ENCODE measurements around the gene EPHB2.

DNA sequence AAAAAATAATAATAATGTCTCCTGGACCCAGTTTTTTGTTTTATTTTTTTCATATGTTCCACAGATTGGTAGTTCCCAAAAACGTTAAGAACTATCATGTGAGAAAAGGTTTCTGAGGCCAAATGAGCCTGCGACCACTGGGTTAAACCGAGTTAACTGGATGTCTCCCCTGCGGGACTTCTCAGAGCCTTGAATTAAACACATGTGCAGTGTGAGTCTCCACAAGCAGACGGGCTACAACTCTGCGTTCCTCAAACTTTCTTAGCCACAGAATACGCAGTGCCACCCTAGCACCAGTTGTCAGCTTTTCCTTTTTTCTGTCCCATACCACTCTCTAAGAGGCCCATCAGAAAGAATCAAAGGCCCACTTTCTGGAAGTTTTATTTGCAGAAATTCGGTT lies 164.1 kb downstream of the EPHB2 start:
- TF ChIP-seq, protein P1, sequence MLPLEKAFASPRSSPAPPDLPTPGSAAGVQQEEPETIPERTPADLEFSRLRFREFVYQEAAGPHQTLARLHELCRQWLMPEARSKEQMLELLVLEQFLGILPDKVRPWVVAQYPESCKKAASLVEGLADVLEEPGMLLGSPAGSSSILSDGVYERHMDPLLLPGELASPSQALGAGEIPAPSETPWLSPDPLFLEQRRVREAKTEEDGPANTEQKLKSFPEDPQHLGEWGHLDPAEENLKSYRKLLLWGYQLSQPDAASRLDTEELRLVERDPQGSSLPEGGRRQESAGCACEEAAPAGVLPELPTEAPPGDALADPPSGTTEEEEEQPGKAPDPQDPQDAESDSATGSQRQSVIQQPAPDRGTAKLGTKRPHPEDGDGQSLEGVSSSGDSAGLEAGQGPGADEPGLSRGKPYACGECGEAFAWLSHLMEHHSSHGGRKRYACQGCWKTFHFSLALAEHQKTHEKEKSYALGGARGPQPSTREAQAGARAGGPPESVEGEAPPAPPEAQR (tag by site-specific recombination; IDR thresholded peaks at IDR 0.05), result no peak
- TF ChIP-seq, protein P2, sequence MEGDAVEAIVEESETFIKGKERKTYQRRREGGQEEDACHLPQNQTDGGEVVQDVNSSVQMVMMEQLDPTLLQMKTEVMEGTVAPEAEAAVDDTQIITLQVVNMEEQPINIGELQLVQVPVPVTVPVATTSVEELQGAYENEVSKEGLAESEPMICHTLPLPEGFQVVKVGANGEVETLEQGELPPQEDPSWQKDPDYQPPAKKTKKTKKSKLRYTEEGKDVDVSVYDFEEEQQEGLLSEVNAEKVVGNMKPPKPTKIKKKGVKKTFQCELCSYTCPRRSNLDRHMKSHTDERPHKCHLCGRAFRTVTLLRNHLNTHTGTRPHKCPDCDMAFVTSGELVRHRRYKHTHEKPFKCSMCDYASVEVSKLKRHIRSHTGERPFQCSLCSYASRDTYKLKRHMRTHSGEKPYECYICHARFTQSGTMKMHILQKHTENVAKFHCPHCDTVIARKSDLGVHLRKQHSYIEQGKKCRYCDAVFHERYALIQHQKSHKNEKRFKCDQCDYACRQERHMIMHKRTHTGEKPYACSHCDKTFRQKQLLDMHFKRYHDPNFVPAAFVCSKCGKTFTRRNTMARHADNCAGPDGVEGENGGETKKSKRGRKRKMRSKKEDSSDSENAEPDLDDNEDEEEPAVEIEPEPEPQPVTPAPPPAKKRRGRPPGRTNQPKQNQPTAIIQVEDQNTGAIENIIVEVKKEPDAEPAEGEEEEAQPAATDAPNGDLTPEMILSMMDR (tag by site-specific recombination; IDR thresholded peaks at IDR 0.05), result no peak
- TF ChIP-seq, protein P3, sequence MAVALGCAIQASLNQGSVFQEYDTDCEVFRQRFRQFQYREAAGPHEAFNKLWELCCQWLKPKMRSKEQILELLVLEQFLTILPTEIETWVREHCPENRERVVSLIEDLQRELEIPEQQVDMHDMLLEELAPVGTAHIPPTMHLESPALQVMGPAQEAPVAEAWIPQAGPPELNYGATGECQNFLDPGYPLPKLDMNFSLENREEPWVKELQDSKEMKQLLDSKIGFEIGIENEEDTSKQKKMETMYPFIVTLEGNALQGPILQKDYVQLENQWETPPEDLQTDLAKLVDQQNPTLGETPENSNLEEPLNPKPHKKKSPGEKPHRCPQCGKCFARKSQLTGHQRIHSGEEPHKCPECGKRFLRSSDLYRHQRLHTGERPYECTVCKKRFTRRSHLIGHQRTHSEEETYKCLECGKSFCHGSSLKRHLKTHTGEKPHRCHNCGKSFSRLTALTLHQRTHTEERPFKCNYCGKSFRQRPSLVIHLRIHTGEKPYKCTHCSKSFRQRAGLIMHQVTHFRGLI (tag by site-specific recombination; IDR thresholded peaks at IDR 0.05), result no peak
- TF ChIP-seq, protein P4, sequence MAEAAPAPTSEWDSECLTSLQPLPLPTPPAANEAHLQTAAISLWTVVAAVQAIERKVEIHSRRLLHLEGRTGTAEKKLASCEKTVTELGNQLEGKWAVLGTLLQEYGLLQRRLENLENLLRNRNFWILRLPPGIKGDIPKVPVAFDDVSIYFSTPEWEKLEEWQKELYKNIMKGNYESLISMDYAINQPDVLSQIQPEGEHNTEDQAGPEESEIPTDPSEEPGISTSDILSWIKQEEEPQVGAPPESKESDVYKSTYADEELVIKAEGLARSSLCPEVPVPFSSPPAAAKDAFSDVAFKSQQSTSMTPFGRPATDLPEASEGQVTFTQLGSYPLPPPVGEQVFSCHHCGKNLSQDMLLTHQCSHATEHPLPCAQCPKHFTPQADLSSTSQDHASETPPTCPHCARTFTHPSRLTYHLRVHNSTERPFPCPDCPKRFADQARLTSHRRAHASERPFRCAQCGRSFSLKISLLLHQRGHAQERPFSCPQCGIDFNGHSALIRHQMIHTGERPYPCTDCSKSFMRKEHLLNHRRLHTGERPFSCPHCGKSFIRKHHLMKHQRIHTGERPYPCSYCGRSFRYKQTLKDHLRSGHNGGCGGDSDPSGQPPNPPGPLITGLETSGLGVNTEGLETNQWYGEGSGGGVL (tag by site-specific recombination; IDR thresholded peaks at IDR 0.05), result no peak
- TF ChIP-seq ZBTB17 (tag by site-specific recombination; IDR thresholded peaks at IDR 0.05), result no peak
- TF ChIP-seq, protein P5, sequence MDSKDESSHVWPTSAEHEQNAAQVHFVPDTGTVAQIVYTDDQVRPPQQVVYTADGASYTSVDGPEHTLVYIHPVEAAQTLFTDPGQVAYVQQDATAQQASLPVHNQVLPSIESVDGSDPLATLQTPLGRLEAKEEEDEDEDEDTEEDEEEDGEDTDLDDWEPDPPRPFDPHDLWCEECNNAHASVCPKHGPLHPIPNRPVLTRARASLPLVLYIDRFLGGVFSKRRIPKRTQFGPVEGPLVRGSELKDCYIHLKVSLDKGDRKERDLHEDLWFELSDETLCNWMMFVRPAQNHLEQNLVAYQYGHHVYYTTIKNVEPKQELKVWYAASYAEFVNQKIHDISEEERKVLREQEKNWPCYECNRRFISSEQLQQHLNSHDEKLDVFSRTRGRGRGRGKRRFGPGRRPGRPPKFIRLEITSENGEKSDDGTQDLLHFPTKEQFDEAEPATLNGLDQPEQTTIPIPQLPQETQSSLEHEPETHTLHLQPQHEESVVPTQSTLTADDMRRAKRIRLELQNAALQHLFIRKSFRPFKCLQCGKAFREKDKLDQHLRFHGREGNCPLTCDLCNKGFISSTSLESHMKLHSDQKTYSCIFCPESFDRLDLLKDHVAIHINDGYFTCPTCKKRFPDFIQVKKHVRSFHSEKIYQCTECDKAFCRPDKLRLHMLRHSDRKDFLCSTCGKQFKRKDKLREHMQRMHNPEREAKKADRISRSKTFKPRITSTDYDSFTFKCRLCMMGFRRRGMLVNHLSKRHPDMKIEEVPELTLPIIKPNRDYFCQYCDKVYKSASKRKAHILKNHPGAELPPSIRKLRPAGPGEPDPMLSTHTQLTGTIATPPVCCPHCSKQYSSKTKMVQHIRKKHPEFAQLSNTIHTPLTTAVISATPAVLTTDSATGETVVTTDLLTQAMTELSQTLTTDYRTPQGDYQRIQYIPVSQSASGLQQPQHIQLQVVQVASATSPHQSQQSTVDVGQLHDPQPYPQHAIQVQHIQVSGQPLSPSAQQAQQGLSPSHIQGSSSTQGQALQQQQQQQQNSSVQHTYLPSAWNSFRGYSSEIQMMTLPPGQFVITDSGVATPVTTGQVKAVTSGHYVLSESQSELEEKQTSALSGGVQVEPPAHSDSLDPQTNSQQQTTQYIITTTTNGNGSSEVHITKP (tag by site-specific recombination; IDR thresholded peaks at IDR 0.05), result no peak
- TF ChIP-seq ZNF629 (tag by site-specific recombination; IDR thresholded peaks at IDR 0.05), result no peak
- TF ChIP-seq, protein P6, sequence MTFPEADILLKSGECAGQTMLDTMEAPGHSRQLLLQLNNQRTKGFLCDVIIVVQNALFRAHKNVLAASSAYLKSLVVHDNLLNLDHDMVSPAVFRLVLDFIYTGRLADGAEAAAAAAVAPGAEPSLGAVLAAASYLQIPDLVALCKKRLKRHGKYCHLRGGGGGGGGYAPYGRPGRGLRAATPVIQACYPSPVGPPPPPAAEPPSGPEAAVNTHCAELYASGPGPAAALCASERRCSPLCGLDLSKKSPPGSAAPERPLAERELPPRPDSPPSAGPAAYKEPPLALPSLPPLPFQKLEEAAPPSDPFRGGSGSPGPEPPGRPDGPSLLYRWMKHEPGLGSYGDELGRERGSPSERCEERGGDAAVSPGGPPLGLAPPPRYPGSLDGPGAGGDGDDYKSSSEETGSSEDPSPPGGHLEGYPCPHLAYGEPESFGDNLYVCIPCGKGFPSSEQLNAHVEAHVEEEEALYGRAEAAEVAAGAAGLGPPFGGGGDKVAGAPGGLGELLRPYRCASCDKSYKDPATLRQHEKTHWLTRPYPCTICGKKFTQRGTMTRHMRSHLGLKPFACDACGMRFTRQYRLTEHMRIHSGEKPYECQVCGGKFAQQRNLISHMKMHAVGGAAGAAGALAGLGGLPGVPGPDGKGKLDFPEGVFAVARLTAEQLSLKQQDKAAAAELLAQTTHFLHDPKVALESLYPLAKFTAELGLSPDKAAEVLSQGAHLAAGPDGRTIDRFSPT (tag by site-specific recombination; IDR thresholded peaks at IDR 0.05), result no peak
- no peak for TF ChIP-seq ZSCAN4 (tag by site-specific recombination; IDR thresholded peaks at IDR 0.05)
- TF ChIP-seq ZNF837 (tag by site-specific recombination; IDR thresholded peaks at IDR 0.05), result no peak
- TF ChIP-seq ZNF416 (tag by site-specific recombination; IDR thresholded peaks at IDR 0.05), result no peak
- no peak for TF ChIP-seq ELK4 (IDR thresholded peaks at IDR 0.05; ENCODE audit: borderline replicate concordance, low read depth, low read length)

All from HEK293 (cell line).